Testis (tissue), 3 donors: ENCODE data around the gene SH3BP2. TPM values are rescaled to one million over a fixed set of nuclear protein-coding genes. Genes with fewer than 3 reads are reported as not detected.

Source experiments
- DNase-seq: peaks from one replicate; pipeline ENCODE4 v3.0.0-alpha.2; 2019
- H3K27ac ChIP-seq, 2 donors: fragments of 200-600 bp; sonication (generic); one replicate each; pipeline ENCODE4 v1.5.1; 2019
- H3K27me3 ChIP-seq: fragments of 200-600 bp; sonication (generic); one replicate; pipeline ENCODE4 v1.5.1; 2019
- H3K36me3 ChIP-seq: fragments of 200-600 bp; sonication (generic); one replicate; pipeline ENCODE4 v1.5.1; 2017; ENCODE audit warnings: low read depth; ENCODE audit errors: missing control alignments
- H3K4me1 ChIP-seq: fragments of 200-600 bp; sonication (generic); one replicate; pipeline ENCODE4 v1.5.1; 2019
- H3K4me3 ChIP-seq, 2 donors: fragments of 200-600 bp; sonication (generic); one replicate each; pipeline ENCODE4 v1.5.1; 2017 to 2019
- H3K9me3 ChIP-seq: fragments of 200-600 bp; sonication (generic); one replicate; pipeline ENCODE4 v1.5.1; 2017
- CTCF ChIP-seq, 3 experiments: fragments of 450-650 bp in 2 of 3; fragments of 200-600 bp in 1 of 3; sonication (generic) in 1 of 3; IDR thresholded peaks; one replicate each; pipeline ENCODE4 v1.5.1; 2016 to 2019; ENCODE audit warnings: antibody characterized with exemption in 3 of 3, mild to moderate bottlenecking in 2 of 3, moderate library complexity in 1 of 3
- POLR2A ChIP-seq: fragments of 450-650 bp; IDR thresholded peaks from one replicate; pipeline ENCODE4 v1.6.1; 2017; ENCODE audit warnings: antibody characterized with exemption, mild to moderate bottlenecking, moderate library complexity
- WGBS, 2 donors: methylation state at CpG; one replicate each; pipeline ENCODE4 v1.1.5; 2018; 5-methylcytosine and 5-hydroxymethylcytosine counted together
- intact Hi-C: fragments of 100-400 bp; cut with DNase I; formaldehyde crosslinking; loops from one replicate; pipeline ENCODE4 v1.15.1; 2023; ENCODE audit warnings: low total_unique reads
- polyA plus RNA-seq: library from polyadenylated mRNA; stranded (reverse); fragments of 350-450 nt; fragmentation: Illumina TruSeq; extraction: RNeasy Lipid Tissue Mini Kit (QIAGEN cat#74804); gene quantifications from one replicate; pipeline ENCODE4 v1.2.3, GENCODE V29; 2014; ENCODE audit warnings: low read depth, low replicate concordance; ENCODE audit not compliant: insufficient read depth
- total RNA-seq, 2 donors: library from RNA; depleted of rRNA; stranded (reverse); fragments of >200 nt; gene quantifications; one replicate each; pipeline ENCODE4 v1.2.3, GENCODE V29; 2016

SH3BP2 gene
- total and polyA plus RNA-seq, 3 donors from 2014 or later = 26.6 to 47.3 (median 45.0) TPM

- intact Hi-C loops = no loop called here
- no peak overlapping the region for H3K4me3 ChIP-seq
- H3K4me1 ChIP-seq = peaks cover 10% of the 10 kb centered on the region
- no peaks in the 10 kb centered on the region for H3K36me3 ChIP-seq
- no peaks in the 10 kb centered on the region for H3K27me3 ChIP-seq
- DNase-seq = no peak
- WGBS, 2 donors = 80 to 90% methylated on average over 11 to 13 of the region's 13 CpGs
- TF ChIP-seq POLR2A (no peak), CTCF (IDR thresholded peaks at IDR 0.05) (no peak)
- no peak overlapping the region for H3K27ac ChIP-seq
- no peaks in the 10 kb centered on the region for H3K9me3 ChIP-seq
Observed at GRCh38 chr4:2834001-2834921, 41.4 kb downstream of the SH3BP2 start.

- Histone ChIP-seq H3K36me3 (no peaks in the 10 kb centered on the region), H3K27me3 (no peaks in the 10 kb centered on the region), H3K4me1 (peaks cover 10% of the 10 kb centered on the region), H3K9me3 (no peaks in the 10 kb centered on the region), H3K27ac (no peak overlapping the region), H3K4me3 (no peak overlapping the region)
- intact Hi-C loops = no loop called here
- no peak for DNase-seq
- TF ChIP-seq POLR2A (no peak), CTCF (IDR thresholded peaks at IDR 0.05) (no peak)
- 89 to 90% methylated on average over 7 to 8 of the region's 8 CpGs for WGBS, 2 donors
Observed at GRCh38 chr4:2835978-2836377, 43.1 kb downstream of the SH3BP2 start.

- intact Hi-C loops = no loop called here
- no peak for TF ChIP-seq POLR2A
- no peak for TF ChIP-seq CTCF (IDR thresholded peaks at IDR 0.05)
- WGBS, 2 donors = 72 to 100% methylated on average over 1 to 5 of the region's 5 CpGs
- Histone ChIP-seq H3K4me1 (peaks cover 10% of the 10 kb centered on the region), H3K27me3 (no peaks in the 10 kb centered on the region), H3K4me3 (no peak overlapping the region), H3K27ac (peak overlapping the region in 1 of 2 donors; percentile 23), H3K36me3 (no peaks in the 10 kb centered on the region), H3K9me3 (no peaks in the 10 kb centered on the region)
- DNase-seq = no peak
Observed at GRCh38 chr4:2836391-2836859, 43.5 kb downstream of the SH3BP2 start.

GRCh38 chr4:2837110-2837903 lies 44.4 kb downstream of the SH3BP2 start:
- TF ChIP-seq POLR2A (no peak), CTCF (IDR thresholded peaks at IDR 0.05) (no peak)
- no peaks in the 10 kb centered on the region for H3K36me3 ChIP-seq
- 47% methylated on average over 13 to 20 of the region's 20 CpGs for WGBS, 2 donors
- peak overlapping the region in 1 of 2 donors; percentile 34 for H3K27ac ChIP-seq
- H3K27me3 ChIP-seq = no peaks in the 10 kb centered on the region
- intact Hi-C loops = no loop called here
- no peak overlapping the region for H3K4me3 ChIP-seq
- no peaks in the 10 kb centered on the region for H3K9me3 ChIP-seq
- DNase-seq = peak; percentile 21
- peaks cover 10% of the 10 kb centered on the region for H3K4me1 ChIP-seq
